ENCODE measurements around the gene SLC25A1. TPM values are rescaled to one million over a fixed set of nuclear protein-coding genes. Genes with fewer than 3 reads are reported as not detected.
A peak's percentile ranks its signal among the peaks of the same experiment; 100 is the strongest.

The SLC25A1 gene
- total RNA-seq, 1 donor from 2014 or later: 99.8 TPM

DNA sequence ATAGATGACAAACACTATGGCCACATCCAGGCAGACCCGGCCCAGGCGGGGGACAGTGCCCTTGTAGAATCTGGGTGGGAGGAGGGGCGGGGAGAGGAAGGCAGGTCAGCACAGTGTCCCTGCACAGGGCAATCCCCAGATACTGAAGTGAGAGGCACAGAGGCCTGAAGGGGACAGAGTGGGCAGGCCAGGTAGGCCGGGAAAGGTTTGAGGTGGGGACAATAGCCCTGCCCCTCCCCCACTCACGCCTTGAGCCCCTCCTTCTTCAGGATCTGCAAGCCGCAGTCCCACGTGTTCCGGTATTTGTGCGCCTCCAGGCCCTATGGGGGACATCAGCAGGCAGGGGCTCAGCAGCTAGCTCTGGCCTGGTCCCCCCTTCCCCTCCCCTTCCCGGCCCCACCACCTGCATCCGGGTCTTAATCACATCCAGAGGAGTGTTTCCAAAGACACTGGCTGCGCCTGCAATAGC is 2.3 kb downstream of the SLC25A1 start:
- H3K4me1 Mint-ChIP-seq (ENCODE audit: low read depth): peaks cover 22% of the 10 kb centered on the region
- TF ChIP-seq, protein P1, sequence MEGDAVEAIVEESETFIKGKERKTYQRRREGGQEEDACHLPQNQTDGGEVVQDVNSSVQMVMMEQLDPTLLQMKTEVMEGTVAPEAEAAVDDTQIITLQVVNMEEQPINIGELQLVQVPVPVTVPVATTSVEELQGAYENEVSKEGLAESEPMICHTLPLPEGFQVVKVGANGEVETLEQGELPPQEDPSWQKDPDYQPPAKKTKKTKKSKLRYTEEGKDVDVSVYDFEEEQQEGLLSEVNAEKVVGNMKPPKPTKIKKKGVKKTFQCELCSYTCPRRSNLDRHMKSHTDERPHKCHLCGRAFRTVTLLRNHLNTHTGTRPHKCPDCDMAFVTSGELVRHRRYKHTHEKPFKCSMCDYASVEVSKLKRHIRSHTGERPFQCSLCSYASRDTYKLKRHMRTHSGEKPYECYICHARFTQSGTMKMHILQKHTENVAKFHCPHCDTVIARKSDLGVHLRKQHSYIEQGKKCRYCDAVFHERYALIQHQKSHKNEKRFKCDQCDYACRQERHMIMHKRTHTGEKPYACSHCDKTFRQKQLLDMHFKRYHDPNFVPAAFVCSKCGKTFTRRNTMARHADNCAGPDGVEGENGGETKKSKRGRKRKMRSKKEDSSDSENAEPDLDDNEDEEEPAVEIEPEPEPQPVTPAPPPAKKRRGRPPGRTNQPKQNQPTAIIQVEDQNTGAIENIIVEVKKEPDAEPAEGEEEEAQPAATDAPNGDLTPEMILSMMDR (IDR thresholded peaks at IDR 0.05; ENCODE audit: unreplicated experiment): no peak
- no peak overlapping the region for H3K27ac Mint-ChIP-seq
- no peaks in the 10 kb centered on the region for H3K27me3 Mint-ChIP-seq
- H3K36me3 Mint-ChIP-seq (ENCODE audit: insufficient read depth): peaks cover 2% of the 10 kb centered on the region
- peak overlapping the region; percentile 76 for H3K4me3 Mint-ChIP-seq (ENCODE audit: low read depth)
- no peak for DNase-seq (ENCODE audit: low spot score, unreplicated experiment)
- H3K9me3 Mint-ChIP-seq (ENCODE audit: low read depth): no peaks in the 10 kb centered on the region

DNA sequence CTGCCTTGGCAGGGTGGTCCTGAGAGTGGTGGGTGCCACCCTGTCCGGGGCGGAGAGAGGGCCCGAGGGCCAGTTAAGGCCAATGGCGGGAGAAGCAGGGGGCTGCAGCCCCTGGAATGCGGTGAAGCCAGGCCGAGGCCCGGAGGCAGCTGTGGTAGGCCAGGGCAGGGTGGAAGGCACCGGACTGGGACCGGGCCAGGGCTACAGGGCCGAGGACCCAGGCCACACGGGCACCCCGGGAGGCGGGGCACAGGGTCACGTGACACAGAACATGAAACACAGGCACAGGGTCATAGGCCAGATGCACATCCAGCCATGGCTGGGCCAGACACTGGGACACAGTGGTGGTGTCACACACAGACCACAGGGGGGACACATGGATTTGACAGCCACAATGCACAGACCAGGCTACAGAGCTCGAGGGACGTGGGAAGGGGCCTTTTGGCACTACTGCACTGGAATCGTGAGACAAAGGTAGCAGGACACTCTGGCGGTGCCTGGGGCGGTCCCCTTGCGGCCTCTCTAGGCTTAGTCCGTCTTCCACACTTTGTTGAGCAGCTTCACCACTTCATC is 2.8 kb downstream of the SLC25A1 start:
- Mint-ChIP-seq H3K4me1 (ENCODE audit: low read depth) (peaks cover 26% of the 10 kb centered on the region), H3K36me3 (ENCODE audit: insufficient read depth) (peaks cover 2% of the 10 kb centered on the region), H3K9me3 (ENCODE audit: low read depth) (no peaks in the 10 kb centered on the region), H3K27me3 (peaks cover 3% of the 10 kb centered on the region), H3K27ac (no peak overlapping the region), H3K4me3 (ENCODE audit: low read depth) (peak overlapping the region; percentile 53)
- TF ChIP-seq, protein P1 (IDR thresholded peaks at IDR 0.05; ENCODE audit: unreplicated experiment): no peak
- no peak for DNase-seq (ENCODE audit: low spot score, unreplicated experiment)

DNA sequence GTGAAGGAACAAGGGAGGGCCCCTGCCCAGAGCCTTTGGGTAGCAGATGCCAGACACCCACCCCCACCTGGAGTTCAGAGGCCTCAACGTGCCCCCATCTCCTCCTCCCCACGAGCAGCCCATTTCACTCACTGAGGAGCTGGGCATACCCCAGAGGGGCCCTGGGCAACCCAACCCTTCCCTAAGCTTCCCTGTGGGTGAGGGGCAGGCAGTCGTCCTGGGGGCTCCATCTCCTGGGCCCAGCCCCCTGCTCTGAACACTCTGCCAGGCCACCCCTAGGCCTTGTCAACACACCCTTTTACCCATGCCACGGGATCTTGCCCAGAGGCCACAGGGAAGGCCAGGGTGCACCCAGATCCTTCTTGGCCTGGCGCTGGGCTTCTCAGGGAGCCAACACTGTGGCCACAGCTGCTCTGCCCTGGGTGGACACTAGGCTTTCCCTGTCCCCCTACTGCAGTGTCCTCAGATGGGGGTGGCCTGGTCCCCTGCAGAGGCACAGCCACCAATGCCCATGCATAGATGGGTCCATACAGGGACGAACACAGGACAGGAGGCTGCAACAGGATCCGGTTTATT is 3.4 kb downstream of the SLC25A1 start:
- Mint-ChIP-seq H3K36me3 (ENCODE audit: insufficient read depth) (peaks cover 2% of the 10 kb centered on the region), H3K4me3 (ENCODE audit: low read depth) (no peak overlapping the region), H3K9me3 (ENCODE audit: low read depth) (no peaks in the 10 kb centered on the region), H3K27ac (no peak overlapping the region), H3K27me3 (peaks cover 9% of the 10 kb centered on the region), H3K4me1 (ENCODE audit: low read depth) (peaks cover 27% of the 10 kb centered on the region)
- DNase-seq (ENCODE audit: low spot score, unreplicated experiment): no peak
- TF ChIP-seq, protein P1 (IDR thresholded peaks at IDR 0.05; ENCODE audit: unreplicated experiment): no peak

DNA sequence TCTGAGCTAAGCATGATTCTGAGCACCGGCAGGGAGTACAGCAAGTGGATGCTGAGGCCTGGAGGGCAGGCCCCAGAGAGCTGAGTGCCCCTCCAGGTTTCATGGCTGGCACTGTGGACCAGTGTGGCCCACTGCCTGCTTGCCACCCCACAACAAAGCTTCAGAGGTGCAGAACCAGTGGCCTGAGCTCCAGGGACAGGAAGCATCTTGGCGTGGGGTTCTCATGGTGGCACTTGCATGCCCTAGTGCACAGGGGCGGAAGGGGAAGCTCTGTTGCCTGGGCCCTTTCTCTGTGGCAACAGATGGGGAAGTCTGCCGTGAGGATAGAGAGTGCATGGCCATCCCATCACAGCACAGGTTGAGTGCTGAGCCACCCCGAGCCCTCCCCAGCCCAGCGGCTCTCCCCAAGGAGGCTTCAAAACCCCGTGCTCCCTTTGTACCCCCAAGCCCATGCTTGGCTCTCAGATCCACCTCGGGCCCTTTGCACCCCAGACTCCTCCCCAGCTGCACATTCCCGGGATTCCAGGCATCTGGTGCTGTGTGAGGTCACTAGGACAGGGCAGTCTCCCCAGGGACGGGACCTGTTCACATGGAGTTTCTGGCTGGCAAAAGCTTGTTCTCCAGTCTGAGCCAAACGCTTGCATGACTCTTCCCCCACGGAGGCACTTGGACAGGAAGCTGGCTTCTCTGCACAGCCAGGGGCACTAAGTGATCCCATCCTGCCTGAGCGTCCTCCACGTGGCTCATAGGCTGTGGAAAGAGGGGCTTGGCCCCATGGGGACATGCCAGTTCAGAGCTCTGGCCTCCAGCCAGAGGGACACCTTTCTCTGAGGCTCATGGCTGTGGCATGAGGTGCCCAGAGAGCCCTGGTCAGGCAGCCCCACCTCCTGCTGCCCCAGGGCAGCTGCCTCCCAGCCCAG is 4.2 kb downstream of the SLC25A1 start:
- TF ChIP-seq, protein P1 (IDR thresholded peaks at IDR 0.05; ENCODE audit: unreplicated experiment): no peak
- H3K9me3 Mint-ChIP-seq (ENCODE audit: low read depth): no peaks in the 10 kb centered on the region
- H3K4me1 Mint-ChIP-seq (ENCODE audit: low read depth): peaks cover 29% of the 10 kb centered on the region
- peak overlapping the region; percentile 31 for H3K4me3 Mint-ChIP-seq (ENCODE audit: low read depth)
- no peak overlapping the region for H3K27ac Mint-ChIP-seq
- H3K27me3 Mint-ChIP-seq: peaks cover 14% of the 10 kb centered on the region
- no peak for DNase-seq (ENCODE audit: low spot score, unreplicated experiment)
- peaks cover 2% of the 10 kb centered on the region for H3K36me3 Mint-ChIP-seq (ENCODE audit: insufficient read depth)
